Muscle of leg (tissue), 11 donors: ENCODE results near the gene MYOCOS. TPM values are rescaled to one million over a fixed set of nuclear protein-coding genes. Genes with fewer than 3 reads are reported as not detected.
A peak's percentile ranks its signal among the peaks of the same experiment; 100 is the strongest.

Experiments
- DNase-seq: peaks from one replicate; pipeline ENCODE4 v3.0.0; 2013
- H3K27ac ChIP-seq: one replicate; pipeline ENCODE4 v1.5.1; 2013; ENCODE audit warnings: mild to moderate bottlenecking, low read length, control low read depth
- H3K27me3 ChIP-seq: one replicate; pipeline ENCODE4 v1.6.1; 2013; ENCODE audit warnings: low read length; ENCODE audit not compliant: control insufficient read depth, insufficient read depth
- H3K36me3 ChIP-seq: one replicate; pipeline ENCODE4 v1.6.1; 2013; ENCODE audit warnings: low read length; ENCODE audit not compliant: control insufficient read depth, insufficient read depth
- H3K4me1 ChIP-seq: one replicate; pipeline ENCODE4 v1.6.1; 2013; ENCODE audit warnings: low read length; ENCODE audit not compliant: control insufficient read depth, insufficient read depth
- H3K4me3 ChIP-seq: one replicate; pipeline ENCODE4 v1.5.1; 2013; ENCODE audit warnings: low read length, control low read depth
- H3K9me3 ChIP-seq: replicated peaks from 2 replicates; pipeline ENCODE4 v1.6.1; 2013; ENCODE audit warnings: low read depth, low read length; ENCODE audit not compliant: control insufficient read depth
- WGBS: methylation state at CpG from one replicate; pipeline ENCODE4 v1.1.5; 2013; ENCODE audit warnings: missing lambda C conversion rate; ENCODE audit not compliant: insufficient coverage; 5-methylcytosine and 5-hydroxymethylcytosine counted together
- polyA plus RNA-seq, 8 donors: library from polyadenylated mRNA; unstranded; fragments of 120-200 nt; gene quantifications; one replicate each; pipeline versions ENCODE4 v1.2.1 to v1.2.3, GENCODE V29; 2013; ENCODE audit warnings: inconsistent platforms in 1 of 8, low replicate concordance in 1 of 8; ENCODE audit not compliant: insufficient read length in 8 of 8, insufficient read depth in 1 of 8
- total RNA-seq: library from RNA; stranded (reverse); fragments of 120-200 nt; gene quantifications from one replicate; pipeline ENCODE4 v1.2.4, GENCODE V29; 2013

The MYOCOS gene
- total and polyA plus RNA-seq, 9 donors = 0.14 to 0.16 TPM; not detected in 7

- Histone ChIP-seq H3K27me3 (no peaks in the 10 kb centered on the region), H3K9me3 (no peaks in the 10 kb centered on the region), H3K4me1 (peaks cover 14% of the 10 kb centered on the region), H3K4me3 (no peak overlapping the region), H3K27ac (no peak overlapping the region), H3K36me3 (no peaks in the 10 kb centered on the region)
- 50% methylated on average over 8 of the region's 10 CpGs for WGBS
- DNase-seq = no peak
Observed at GRCh38 chr1:171641076-171641864, 19.2 kb downstream of the MYOCOS start.

- Histone ChIP-seq H3K4me3 (no peak overlapping the region), H3K9me3 (no peaks in the 10 kb centered on the region), H3K27ac (no peak overlapping the region), H3K36me3 (no peaks in the 10 kb centered on the region), H3K27me3 (no peaks in the 10 kb centered on the region), H3K4me1 (peaks cover 14% of the 10 kb centered on the region)
- WGBS = 80% methylated on average over 1 of the region's 4 CpGs
- no peak for DNase-seq
Observed at GRCh38 chr1:171642197-171642596, 20.2 kb downstream of the MYOCOS start.

GRCh38 chr1:171643156-171643555 is 21.1 kb downstream of the MYOCOS start:
- no peaks in the 10 kb centered on the region for H3K27me3 ChIP-seq
- no peak overlapping the region for H3K27ac ChIP-seq
- 76% methylated on average over 4 of the region's 8 CpGs for WGBS
- H3K4me3 ChIP-seq = no peak overlapping the region
- H3K36me3 ChIP-seq = no peaks in the 10 kb centered on the region
- peaks cover 14% of the 10 kb centered on the region for H3K4me1 ChIP-seq
- DNase-seq = no peak
- H3K9me3 ChIP-seq = no peaks in the 10 kb centered on the region

- peak; percentile 96 for DNase-seq
- Histone ChIP-seq H3K9me3 (no peaks in the 10 kb centered on the region), H3K27me3 (no peaks in the 10 kb centered on the region), H3K36me3 (no peaks in the 10 kb centered on the region), H3K27ac (peak overlapping the region; percentile 86), H3K4me1 (peaks cover 14% of the 10 kb centered on the region), H3K4me3 (no peak overlapping the region)
- WGBS = 18% methylated on average over 13 of the region's 15 CpGs
Observed at GRCh38 chr1:171644805-171645483, 22.9 kb downstream of the MYOCOS start.

- Histone ChIP-seq H3K9me3 (no peaks in the 10 kb centered on the region), H3K4me1 (peaks cover 14% of the 10 kb centered on the region), H3K27ac (peak overlapping the region; percentile 86), H3K4me3 (no peak overlapping the region), H3K36me3 (no peaks in the 10 kb centered on the region), H3K27me3 (no peaks in the 10 kb centered on the region)
- peak; percentile 98 for DNase-seq
- 10% methylated on average over 7 of the region's 8 CpGs for WGBS
Observed at GRCh38 chr1:171645553-171646248, 23.7 kb downstream of the MYOCOS start.

GRCh38 chr1:171646249-171646560 is 24.2 kb downstream of the MYOCOS start:
- Histone ChIP-seq H3K4me3 (no peak overlapping the region), H3K36me3 (no peaks in the 10 kb centered on the region), H3K4me1 (peaks cover 14% of the 10 kb centered on the region), H3K9me3 (no peaks in the 10 kb centered on the region), H3K27me3 (no peaks in the 10 kb centered on the region), H3K27ac (peak overlapping the region; percentile 86)
- no CpG with 5 or more reads among the region's 1 CpG for WGBS
- DNase-seq = no peak

GRCh38 chr1:171652234-171652822 is 30.3 kb downstream of the MYOCOS start, which contains the start of gene MYOC:
Gene MYOC, minus strand, starts transcription at chr1:171652688. Its CDS starts 77 bp downstream, at chr1:171652611.
- Histone ChIP-seq H3K4me3 (no peak within 1 kb of the TSS), H3K27ac (peak within 1 kb of the TSS; percentile 96)

GRCh38 chr1:171653796-171654195 is 31.8 kb downstream of the MYOCOS start:
- H3K4me3 ChIP-seq = no peak overlapping the region

More at GRCh38 chr1:171652234-171652822, 30.3 kb downstream of the MYOCOS start, which contains the start of gene MYOC:
- DNase-seq = no peak
- Histone ChIP-seq H3K36me3 (no peaks in the 10 kb centered on the region), H3K27me3 (no peaks in the 10 kb centered on the region), H3K9me3 (no peaks in the 10 kb centered on the region), H3K4me1 (peaks cover 39% of the 10 kb centered on the region)
- WGBS = 67% methylated on average over 6 of the region's 8 CpGs

GRCh38 chr1:171654201-171654941 is 32.3 kb downstream of the MYOCOS start:
- Histone ChIP-seq H3K4me3 (no peak overlapping the region), H3K36me3 (no peaks in the 10 kb centered on the region), H3K27ac (peak overlapping the region; percentile 96), H3K9me3 (no peaks in the 10 kb centered on the region), H3K27me3 (no peaks in the 10 kb centered on the region), H3K4me1 (peaks cover 39% of the 10 kb centered on the region)
- WGBS = 3% methylated on average over 4 of the region's 8 CpGs
- DNase-seq = peak; percentile 75

More at GRCh38 chr1:171653796-171654195, 31.8 kb downstream of the MYOCOS start:
- Histone ChIP-seq H3K27ac (peak overlapping the region; percentile 96), H3K4me1 (peaks cover 39% of the 10 kb centered on the region), H3K36me3 (no peaks in the 10 kb centered on the region), H3K9me3 (no peaks in the 10 kb centered on the region), H3K27me3 (no peaks in the 10 kb centered on the region)
- no peak for DNase-seq
- WGBS = no CpG with 5 or more reads among the region's 1 CpG
